Common myeloid progenitor, CD34-positive (primary cell): ENCODE data around the gene ARAF.

Experiments
- CTCF ChIA-PET: fragments of 350-600 bp; sonication (Branson Sonifier 250); formaldehyde crosslinking; loops from one replicate; lab custom pipeline; 2021; ENCODE audit warnings: antibody characterized with exemption; lab: Charles Lee
- POLR2A ChIA-PET: fragments of 350-600 bp; sonication (Branson Sonifier 250); formaldehyde crosslinking; loops from one replicate; lab custom pipeline; 2021; ENCODE audit warnings: antibody characterized with exemption; lab: Charles Lee
- DNase-seq, 3 donors: peaks; one replicate each; pipeline versions ENCODE4 v3.0.0 to v3.0.0-alpha.2; 2013
- H3K27ac ChIP-seq, 2 experiments: 1 replicate in 1 of 2; 2 replicates in 1 of 2; pipeline ENCODE4 v1.7.0; 2013; ENCODE audit warnings: inconsistent platforms in 2 of 2, low read length in 2 of 2, mild to moderate bottlenecking in 2 of 2, low read depth in 1 of 2, moderate library complexity in 1 of 2; ENCODE audit not compliant: severe bottlenecking in 2 of 2, insufficient read depth in 1 of 2, poor library complexity in 1 of 2
- H3K27me3 ChIP-seq, 5 experiments: replicated peaks in 2 of 5; 1 replicate in 3 of 5; 2 replicates in 2 of 5; pipeline versions ENCODE4 v1.6.1 to v1.7.0; 2013; ENCODE audit warnings: low read length in 4 of 5, mild to moderate bottlenecking in 2 of 5, moderate library complexity in 2 of 5, inconsistent platforms in 1 of 5; ENCODE audit not compliant: insufficient read depth in 5 of 5, control insufficient read depth in 4 of 5
- H3K36me3 ChIP-seq, 4 experiments: 1 replicate in 2 of 4; 2 replicates in 2 of 4; pipeline versions ENCODE4 v1.6.1 to v1.7.0; 2013; ENCODE audit warnings: low read length in 3 of 4, control low read depth in 1 of 4, mild to moderate bottlenecking in 1 of 4; ENCODE audit not compliant: control insufficient read depth in 4 of 4, insufficient read depth in 4 of 4
- H3K4me1 ChIP-seq, 4 experiments: 1 replicate in 3 of 4; 2 replicates in 1 of 4; pipeline versions ENCODE4 v1.6.1 to v1.7.1; 2013; ENCODE audit warnings: low read length in 3 of 4, mild to moderate bottlenecking in 3 of 4, control low read depth in 1 of 4, inconsistent platforms in 1 of 4, moderate library complexity in 1 of 4; ENCODE audit not compliant: control insufficient read depth in 4 of 4, insufficient read depth in 4 of 4; ENCODE audit errors: control extremely low read depth in 1 of 4
- H3K4me3 ChIP-seq, 7 experiments: 1 replicate in 4 of 7; 2 replicates in 3 of 7; pipeline versions ENCODE4 v1.5.1 to v1.7.0; 2013; ENCODE audit warnings: mild to moderate bottlenecking in 7 of 7, low read length in 6 of 7, moderate library complexity in 6 of 7, inconsistent platforms in 2 of 7, low read depth in 2 of 7, control low read depth in 1 of 7; ENCODE audit not compliant: insufficient read depth in 4 of 7, control insufficient read depth in 1 of 7; ENCODE audit errors: extremely low read depth in 1 of 7
- H3K9me3 ChIP-seq, 5 experiments: 1 replicate in 4 of 5; 2 replicates in 1 of 5; pipeline versions ENCODE4 v1.6.1 to v1.7.1; 2013; ENCODE audit warnings: low read length in 4 of 5, mild to moderate bottlenecking in 2 of 5, inconsistent platforms in 1 of 5, low read depth in 1 of 5, moderate library complexity in 1 of 5; ENCODE audit not compliant: control insufficient read depth in 4 of 5, insufficient read depth in 2 of 5; ENCODE audit errors: control extremely low read depth in 1 of 5
- WGBS: methylation state at CpG from one replicate; pipeline ENCODE4 v1.1.5; 2013; ENCODE audit not compliant: insufficient coverage; 5-methylcytosine and 5-hydroxymethylcytosine counted together

ARAF gene

GRCh38 chrX:47572773-47573340 lies 11.9 kb downstream of the ARAF start:
- Histone ChIP-seq H3K4me1 (peaks cover 0 to 12% (median 3%) of the 10 kb centered on the region in 4 experiments), H3K4me3 (no peak overlapping the region), H3K27ac (no peak overlapping the region), H3K36me3 (peaks cover 0 to 31% (median 13%) of the 10 kb centered on the region in 4 experiments), H3K27me3 (no peaks in the 10 kb centered on the region), H3K9me3 (no peaks in the 10 kb centered on the region)
- ChIA-PET POLR2A (no interaction called here), CTCF (interaction anchor here (1.4 kb wide), 1 partner anchor 52 kb away, joined by 4 read pairs; no protein-coding TSS in a partner anchor)
- 96% methylated on average over 5 of the region's 9 CpGs for WGBS
- no peak for DNase-seq

GRCh38 chrX:47573341-47574075 lies 12.5 kb downstream of the ARAF start:
- CTCF ChIA-PET, result no interaction called here
- no peak for DNase-seq

GRCh38 chrX:47574076-47574546 lies 13.1 kb downstream of the ARAF start:
- WGBS, result 40% methylated on average over 2 of the region's 41 CpGs
- ChIA-PET POLR2A (interaction anchor here (1.0 kb wide), 1 partner anchor 55 kb away, joined by 3 read pairs; no protein-coding TSS in a partner anchor), CTCF (no interaction called here)
- no peak overlapping the region for H3K27ac ChIP-seq
- H3K4me3 ChIP-seq, result peak overlapping the region in 3 of 7 experiments; percentile 6 to 63 (median 48)
- no peak for DNase-seq
- H3K4me1 ChIP-seq, result peaks cover 0 to 20% (median 6%) of the 10 kb centered on the region in 4 experiments
- no peaks in the 10 kb centered on the region for H3K9me3 ChIP-seq
- H3K27me3 ChIP-seq, result no peaks in the 10 kb centered on the region
- peaks cover 0 to 19% (median 7%) of the 10 kb centered on the region in 4 experiments for H3K36me3 ChIP-seq

More at GRCh38 chrX:47573341-47574075, 12.5 kb downstream of the ARAF start:
- Histone ChIP-seq H3K36me3 (peaks cover 0 to 25% (median 10%) of the 10 kb centered on the region in 4 experiments), H3K4me1 (peaks cover 0 to 16% (median 4%) of the 10 kb centered on the region in 4 experiments), H3K4me3 (peak overlapping the region in 1 of 7 experiments; percentile 63), H3K9me3 (no peaks in the 10 kb centered on the region), H3K27ac (no peak overlapping the region), H3K27me3 (no peaks in the 10 kb centered on the region)
- POLR2A ChIA-PET, result interaction anchor here (1.0 kb wide), 1 partner anchor 55 kb away, joined by 3 read pairs; no protein-coding TSS in a partner anchor
- WGBS, result 69% methylated on average over 20 of the region's 20 CpGs

- Histone ChIP-seq H3K27me3 (no peaks in the 10 kb centered on the region), H3K36me3 (peaks cover 0 to 14% (median 7%) of the 10 kb centered on the region in 4 experiments), H3K4me3 (peak overlapping the region in 3 of 7 experiments; percentile 6 to 63 (median 48)), H3K27ac (no peak overlapping the region), H3K9me3 (no peaks in the 10 kb centered on the region), H3K4me1 (peaks cover 0 to 22% (median 8%) of the 10 kb centered on the region in 4 experiments)
- ChIA-PET POLR2A (no interaction called here), CTCF (no interaction called here)
- 50% methylated on average over 23 of the region's 27 CpGs for WGBS
- peak in 2 of 3 donors; percentile 49 to 71 for DNase-seq
Measured at GRCh38 chrX:47574547-47575301, 13.7 kb downstream of the ARAF start.

- Histone ChIP-seq H3K36me3 (peaks cover 0 to 9% (median 4%) of the 10 kb centered on the region in 4 experiments), H3K4me1 (peaks cover 0 to 22% (median 8%) of the 10 kb centered on the region in 4 experiments), H3K27ac (no peak overlapping the region), H3K9me3 (no peaks in the 10 kb centered on the region), H3K27me3 (no peaks in the 10 kb centered on the region), H3K4me3 (no peak overlapping the region)
- DNase-seq, result no peak
- ChIA-PET POLR2A (no interaction called here), CTCF (no interaction called here)
- 91% methylated on average over 18 of the region's 20 CpGs for WGBS
Measured at GRCh38 chrX:47576021-47576898, 15.3 kb downstream of the ARAF start.

GRCh38 chrX:47577424-47577823 lies 16.4 kb downstream of the ARAF start:
- peaks cover 5 to 31% (median 13%) of the 10 kb centered on the region in 4 experiments for H3K4me1 ChIP-seq
- POLR2A ChIA-PET, result no interaction called here
- no peak overlapping the region for H3K4me3 ChIP-seq
- no peaks in the 10 kb centered on the region for H3K27me3 ChIP-seq
- 80% methylated on average over 5 of the region's 9 CpGs for WGBS
- H3K27ac ChIP-seq, result no peak overlapping the region
- H3K36me3 ChIP-seq, result no peaks in the 10 kb centered on the region
- no peaks in the 10 kb centered on the region for H3K9me3 ChIP-seq
- CTCF ChIA-PET, result interaction anchor here (1.0 kb wide), 1 partner anchor 52 kb away, joined by 3 read pairs; no protein-coding TSS in a partner anchor
- DNase-seq, result no peak
